Activated T-cell treated with anti-CD3 and anti-CD28 coated beads for 4 hours (primary cell): Measurements from ENCODE around the gene CDC20.
A peak's percentile ranks its signal among the peaks of the same experiment; 100 is the strongest.
"Not testable (repeated sequence)": the region's sequence is repeated elsewhere in the genome, so short reads cannot be mapped to it uniquely, and the experiment has no call there.

Experiments
- DNase-seq: peaks from one replicate; pipeline ENCODE4 v3.0.0-alpha.2; 2020

The CDC20 gene

DNA sequence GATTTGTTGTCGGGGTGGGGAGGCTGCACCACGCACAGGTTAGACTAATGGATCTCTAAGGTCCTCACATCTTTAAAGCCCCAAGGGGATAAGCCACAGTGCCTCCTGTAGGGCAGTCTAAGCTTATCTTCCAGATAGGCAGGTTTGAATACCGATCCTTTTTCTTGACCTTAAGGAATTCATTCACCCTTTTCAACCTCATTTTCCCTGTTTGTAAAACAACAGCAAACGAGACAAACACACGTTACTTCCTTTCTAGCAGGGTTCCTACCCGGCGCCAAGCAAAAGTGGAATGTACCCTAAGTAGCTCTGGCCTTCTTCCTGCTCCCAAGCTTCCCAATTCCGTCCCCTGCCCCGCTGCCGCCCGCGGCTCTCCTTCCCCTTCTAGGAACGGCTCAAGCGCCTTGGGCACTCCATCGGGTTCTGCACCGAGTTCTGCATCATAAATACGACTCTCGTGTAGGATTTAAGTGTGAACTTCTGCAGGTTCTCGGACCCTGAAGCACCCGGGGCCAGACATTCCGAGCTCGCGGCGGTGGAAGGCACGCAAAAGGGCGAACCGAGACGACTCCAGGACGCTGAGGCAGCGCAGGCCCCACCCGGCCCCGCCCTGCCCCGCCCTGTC is 548 bp upstream of the CDC20 start:
- DNase-seq, result no peak

DNA sequence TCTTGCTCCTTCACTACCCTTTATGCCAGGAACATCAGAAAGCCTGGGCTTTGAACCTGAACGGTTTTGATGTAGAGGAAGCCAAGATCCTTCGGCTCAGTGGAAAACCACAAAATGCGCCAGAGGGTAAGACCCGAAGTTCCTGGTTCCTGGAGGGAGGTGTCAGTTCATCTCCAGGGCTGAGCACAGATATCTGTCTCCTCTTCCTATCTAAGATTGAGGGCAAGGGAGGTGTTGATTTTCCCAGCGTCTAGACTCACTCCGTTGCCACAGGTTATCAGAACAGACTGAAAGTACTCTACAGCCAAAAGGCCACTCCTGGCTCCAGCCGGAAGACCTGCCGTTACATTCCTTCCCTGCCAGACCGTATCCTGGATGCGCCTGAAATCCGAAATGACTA is 915 bp downstream of the CDC20 start:
- DNase-seq, result no peak

DNA sequence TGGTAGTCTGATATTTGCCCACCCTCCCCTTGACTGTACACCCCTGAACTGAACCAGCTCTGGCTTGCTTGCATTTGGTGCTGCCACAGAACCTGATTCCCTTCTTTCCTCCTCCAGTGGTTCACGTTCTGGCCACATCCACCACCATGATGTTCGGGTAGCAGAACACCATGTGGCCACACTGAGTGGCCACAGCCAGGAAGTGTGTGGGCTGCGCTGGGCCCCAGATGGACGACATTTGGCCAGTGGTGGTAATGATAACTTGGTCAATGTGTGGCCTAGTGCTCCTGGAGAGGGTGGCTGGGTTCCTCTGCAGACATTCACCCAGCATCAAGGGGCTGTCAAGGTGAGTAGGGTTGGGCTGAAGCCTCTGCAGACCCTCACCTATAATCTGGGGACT is 1.8 kb downstream of the CDC20 start:
- no peak for DNase-seq

DNA sequence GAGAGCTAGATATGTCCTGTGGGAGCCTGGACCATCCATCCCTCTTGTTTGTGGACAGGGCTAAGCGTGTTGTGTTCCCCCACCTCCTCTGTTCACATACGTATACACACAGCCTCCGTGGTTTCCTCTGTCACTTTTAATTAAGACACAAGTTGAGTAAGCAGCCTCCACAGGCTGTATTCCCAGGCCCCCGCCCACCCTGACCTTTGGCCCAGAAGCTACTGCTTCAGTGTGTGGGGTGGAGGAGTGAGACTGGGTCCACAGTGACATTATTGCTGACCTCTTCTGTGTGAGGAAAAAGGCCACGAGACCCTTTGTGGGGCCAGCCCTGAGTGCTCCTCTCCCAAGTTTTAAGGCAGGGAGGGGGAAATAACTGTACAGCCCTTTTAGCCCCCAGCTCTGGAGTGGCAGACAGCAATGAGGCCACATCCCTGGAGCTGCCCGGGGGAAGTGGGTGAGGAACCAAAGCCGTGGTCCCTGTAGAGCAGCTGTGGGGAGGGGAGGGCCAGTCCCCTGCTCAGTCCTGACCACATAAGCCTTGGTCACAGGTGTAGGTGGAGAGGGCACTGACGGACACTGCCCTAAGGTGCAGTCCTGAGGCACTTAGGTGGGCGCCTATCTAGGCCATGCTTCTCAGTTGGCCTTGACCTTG is 4.6 kb downstream of the CDC20 start:
- DNase-seq, result no peak

DNA sequence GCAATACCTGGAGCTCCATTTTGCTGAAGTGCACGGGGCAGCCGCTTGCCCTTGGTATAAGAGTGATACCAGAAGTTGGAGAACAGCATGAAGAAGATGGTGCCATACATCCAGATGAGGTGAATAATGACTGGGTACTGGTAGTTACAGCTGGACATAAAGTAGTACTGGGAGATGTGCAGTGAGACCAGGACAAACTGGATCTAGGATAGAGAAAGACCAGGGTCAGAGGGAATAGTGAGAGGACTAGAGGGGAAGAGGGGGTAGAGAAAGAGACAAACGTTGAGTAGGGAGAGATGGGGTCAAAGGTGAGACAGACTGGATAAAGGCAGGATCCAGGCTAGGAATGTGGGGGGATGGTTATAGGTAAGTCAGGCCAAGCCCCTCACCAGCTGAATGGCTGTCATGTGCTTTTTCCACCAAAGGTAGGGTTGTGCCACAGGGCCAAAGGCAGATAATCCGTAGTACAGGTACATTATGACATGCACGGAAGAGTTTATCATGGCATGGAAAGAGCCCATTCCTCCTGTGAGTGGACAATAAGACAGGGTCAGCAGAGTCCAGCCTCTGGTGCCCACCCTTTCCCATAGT is 5.2 kb downstream of the CDC20 start:
- DNase-seq, result no peak

DNA sequence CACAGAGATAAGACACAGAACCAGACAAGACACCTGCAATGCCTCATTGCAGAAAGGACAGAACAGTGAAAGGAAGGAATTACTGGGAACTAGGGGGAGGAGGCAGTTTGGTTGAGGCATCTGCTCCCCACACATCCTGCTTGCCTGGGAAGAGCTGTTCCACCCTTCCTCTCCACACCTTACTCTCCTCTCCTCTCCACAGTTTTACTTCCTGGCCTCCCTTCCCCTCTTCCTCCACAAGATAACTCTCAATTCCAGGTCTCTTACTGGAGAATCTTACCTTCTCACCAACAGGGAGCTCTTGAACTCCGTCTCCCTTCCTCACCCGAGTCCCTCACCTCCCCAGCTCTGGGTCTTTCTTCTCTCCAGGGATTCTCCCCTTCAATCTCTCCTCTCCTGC is 6.9 kb downstream of the CDC20 start:
- no peak for DNase-seq

DNA sequence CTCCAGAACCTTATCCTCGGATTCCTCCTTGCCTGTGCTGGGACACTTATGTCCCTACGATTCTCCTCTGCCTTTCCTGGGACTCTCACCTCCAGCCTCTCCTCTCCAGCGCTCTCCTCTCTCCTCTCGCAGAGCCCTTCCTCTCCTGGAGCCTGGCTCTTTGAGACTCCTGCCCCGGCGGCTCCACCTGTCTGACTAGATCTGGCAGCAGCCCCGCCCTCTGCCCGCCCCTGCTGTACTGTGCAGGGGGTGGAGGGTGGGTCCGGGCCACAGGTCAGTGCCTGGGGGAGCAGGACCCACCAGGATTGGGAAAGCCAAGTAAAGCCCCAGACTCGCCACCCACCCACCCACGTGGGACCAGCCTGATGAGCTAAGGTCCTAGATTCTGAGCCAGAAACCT is 7.4 kb downstream of the CDC20 start:
- DNase-seq, result no peak

DNA sequence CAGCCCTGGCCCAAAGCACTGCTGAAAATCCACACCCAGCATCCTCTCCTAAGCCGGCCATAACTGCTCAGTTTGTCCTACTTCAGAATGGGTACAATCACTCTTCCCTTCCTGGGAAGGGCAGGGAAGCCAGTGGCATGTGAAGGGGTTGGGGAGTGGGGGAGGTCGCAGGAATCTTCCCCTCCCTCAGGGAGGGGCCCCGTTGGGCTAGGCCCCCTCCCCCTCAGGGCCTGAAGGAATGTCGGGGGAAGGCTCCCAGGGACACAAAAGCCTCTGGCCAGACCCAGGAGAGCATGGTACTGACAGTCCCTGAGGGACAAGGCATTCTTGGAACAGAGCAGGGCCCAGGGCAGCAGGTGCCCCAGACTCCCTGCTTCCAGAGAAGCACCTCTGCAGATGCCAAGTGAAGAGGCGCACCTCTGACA is 7.8 kb downstream of the CDC20 start:
- DNase-seq, result no peak

DNA sequence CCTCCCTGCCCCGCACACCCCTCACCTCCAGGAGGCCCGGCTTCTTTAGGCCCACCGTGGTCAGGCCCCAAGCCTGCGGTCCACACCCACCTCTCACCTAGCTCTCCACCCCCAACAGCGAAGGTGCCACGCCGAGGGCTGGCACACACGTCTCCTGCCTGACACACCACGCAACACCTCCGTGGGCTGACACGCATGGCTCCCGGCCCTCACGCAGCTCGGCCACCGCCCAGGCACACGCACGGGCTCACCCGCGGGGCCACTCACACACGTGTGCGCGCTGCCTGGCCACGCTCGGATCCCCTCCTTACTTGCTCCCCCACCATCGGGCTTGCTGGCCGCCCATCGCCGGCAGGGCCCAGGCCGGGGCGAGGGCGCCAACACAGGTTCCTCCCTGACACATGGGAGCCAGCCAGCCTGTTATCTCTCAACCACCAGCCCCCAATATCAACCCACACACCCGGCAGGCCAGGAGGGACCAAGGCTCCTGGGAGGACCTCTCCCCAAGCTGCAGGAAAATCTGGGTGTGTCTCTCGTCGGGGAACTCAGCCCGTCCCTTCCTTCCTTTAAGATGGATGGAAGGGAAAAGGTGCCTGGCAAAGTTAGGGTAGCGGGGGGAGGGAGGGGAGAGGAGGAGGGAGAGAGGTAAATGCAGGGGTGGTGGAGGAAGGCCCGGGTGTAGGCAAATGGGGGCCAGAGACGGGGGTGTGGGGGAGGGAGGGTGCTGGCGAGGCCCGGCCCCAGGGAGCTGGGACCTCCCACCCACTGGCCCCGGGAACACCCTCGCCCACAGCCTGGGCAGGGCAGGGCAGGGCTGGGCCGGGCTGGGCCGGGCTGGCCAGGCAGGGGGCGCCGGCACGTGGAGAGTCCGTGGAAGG is 8.5 kb downstream of the CDC20 start:
- DNase-seq, result peak; percentile 32

DNA sequence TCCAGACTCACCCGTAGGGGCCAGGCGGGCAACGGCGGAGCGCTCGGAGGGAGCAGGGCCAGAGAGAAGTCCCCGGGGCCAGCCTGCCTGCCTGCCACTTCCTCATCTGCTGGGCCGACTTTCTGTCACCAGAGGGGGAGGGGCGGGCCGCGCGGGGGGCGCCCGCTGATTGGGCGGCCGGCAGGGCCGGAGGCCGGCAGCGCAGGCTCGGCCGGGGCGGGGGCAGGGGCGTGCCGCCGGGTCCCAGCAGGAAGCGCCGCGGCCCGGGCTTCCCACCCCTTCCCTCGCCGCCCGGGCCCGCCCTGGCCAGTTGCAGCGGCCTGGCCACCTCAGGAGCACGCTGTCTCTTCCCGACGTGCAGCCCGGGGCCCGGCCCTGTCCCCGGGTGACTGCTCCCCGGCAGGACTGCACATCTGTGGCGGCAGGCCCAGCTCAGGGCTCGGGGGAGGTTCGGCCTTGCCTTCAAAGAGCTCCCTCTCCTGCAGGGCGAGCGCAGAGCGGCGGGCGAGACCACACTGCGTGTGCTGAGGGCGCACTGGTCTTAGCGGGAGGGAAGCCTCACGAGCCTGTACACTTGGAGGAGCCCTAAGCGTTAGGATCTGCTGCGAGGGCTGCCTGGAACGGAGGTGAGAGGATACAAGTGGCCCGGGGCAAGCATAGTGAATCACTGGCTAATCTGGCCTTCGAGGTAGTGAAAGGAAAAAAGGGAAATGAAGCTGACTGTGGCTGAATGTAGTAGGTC is 9.3 kb downstream of the CDC20 start, which contains the start of gene ELOVL1:
TSS of gene ELOVL1 (minus strand) at position 108 of the 742 bp plus-strand sequence. CDS start 2,402 bp downstream, outside the sequence.
- DNase-seq, result peak; percentile 63

DNA sequence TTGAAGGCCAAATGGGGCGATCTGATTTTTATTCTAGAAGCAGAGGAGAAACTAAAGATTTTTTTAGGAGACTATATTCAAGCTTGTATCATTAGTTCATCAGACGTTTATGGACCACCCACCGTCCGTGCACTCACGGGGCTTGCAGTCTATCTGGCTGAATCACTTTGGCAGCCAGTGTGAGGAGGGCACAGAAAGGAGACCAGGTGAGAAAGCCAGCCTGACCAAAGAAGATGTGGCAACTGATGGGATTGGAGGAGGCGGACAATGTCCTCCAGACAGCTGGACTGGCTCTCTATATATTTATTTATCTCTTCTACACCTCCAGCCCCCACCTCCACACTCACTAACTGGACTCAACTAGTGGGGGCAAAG is 9.9 kb downstream of the CDC20 start:
- DNase-seq, result no peak

DNA sequence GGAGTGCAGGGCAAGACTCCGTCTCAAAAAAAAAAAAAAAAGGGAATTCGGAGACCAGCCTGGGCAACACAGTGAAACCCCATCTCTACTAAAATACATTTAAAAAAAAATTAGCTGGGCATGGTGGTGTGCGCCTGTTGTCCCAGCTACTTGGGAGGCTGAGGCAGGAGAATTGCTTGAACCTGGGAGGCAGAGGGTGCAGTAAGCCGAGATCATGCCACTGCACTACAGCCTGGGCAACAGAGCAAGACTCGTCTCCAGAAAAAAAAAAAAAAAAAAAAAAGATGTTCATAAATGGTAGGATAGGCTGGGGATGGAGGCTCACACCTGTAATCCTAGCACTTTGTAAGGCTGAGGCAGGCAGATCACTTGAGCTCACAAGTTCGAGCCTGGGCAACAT is 11.0 kb downstream of the CDC20 start:
- DNase-seq, result not testable (repeated sequence)

DNA sequence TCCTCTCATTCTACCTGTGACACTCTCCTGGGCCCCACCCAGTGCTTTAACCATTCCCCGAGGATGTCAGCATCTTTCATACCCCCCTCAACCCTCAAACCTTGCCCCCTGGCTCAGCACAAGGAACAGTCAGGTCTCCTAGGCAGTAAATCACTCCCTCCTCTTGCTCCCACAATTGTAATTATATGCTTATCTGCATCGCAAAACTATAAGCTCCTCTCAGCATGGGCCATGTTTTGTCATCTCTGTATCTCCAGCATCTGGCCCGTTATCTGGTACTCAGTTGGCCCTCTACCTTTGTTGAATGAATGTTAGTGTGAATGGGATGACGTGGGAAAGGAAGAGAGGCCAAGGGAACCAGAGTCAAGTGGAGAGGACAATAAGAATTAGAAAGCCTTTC is 11.8 kb downstream of the CDC20 start:
- no peak for DNase-seq

DNA sequence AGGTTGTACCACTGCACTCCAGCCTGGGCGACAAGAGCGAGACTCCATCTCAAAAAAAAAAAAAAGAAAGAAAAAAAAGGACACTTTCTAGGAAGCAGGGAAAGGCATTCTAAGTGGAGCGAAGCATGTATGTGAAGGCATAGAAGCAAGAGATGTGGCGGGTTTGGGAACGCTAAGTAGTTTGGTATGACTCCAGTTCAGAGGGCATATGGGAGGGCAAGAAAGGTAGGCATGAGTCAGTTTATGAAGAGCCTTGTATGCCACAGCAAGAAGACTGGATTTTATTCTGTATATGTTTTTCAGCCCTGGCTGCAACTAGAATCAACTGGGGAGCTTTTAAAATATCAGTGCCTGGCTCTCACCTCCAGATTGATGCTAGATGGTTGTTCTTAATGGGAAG is 13.4 kb downstream of the CDC20 start:
- DNase-seq, result no peak

DNA sequence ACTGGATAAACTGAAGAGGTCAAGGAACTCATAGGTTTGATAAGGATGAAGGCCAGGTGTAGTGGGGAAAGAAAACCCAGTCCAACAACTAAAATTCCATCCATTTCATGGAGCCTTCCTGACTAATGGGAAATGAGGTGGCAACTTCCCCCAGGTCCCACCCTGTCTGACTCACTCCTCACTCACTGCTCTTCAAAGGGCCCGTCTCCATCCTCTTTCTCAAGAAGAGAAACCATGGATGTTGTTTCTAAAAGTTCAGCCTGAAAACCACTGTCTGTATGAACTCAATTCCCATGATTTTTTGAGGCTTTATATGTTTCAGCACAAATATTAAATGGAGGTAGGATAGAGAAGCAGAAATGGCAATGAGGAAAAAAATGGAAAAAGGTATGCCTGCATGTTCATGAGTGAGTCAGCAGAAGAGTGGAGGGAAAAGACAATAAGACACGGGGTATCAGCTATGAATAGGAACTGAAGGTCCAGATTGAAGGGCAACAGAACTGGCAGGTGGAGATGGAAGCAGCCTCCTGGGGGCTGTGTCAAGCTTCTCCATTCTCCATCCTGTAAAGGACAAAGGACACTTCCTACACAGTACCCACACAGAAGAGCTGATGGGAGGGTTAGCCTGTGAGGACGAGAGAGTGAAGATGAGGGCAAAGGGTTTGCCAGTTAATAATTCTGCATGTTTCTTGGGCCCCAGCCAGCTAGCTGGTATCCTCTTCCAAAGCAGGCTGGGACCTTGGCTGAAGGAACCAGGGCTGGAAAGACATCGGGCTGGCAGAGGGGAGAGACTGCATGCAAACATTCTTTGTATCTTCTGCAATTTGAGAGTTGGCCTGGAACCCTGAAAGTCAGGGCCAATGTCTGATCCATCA is 14.5 kb downstream of the CDC20 start:
- DNase-seq, result no peak

DNA sequence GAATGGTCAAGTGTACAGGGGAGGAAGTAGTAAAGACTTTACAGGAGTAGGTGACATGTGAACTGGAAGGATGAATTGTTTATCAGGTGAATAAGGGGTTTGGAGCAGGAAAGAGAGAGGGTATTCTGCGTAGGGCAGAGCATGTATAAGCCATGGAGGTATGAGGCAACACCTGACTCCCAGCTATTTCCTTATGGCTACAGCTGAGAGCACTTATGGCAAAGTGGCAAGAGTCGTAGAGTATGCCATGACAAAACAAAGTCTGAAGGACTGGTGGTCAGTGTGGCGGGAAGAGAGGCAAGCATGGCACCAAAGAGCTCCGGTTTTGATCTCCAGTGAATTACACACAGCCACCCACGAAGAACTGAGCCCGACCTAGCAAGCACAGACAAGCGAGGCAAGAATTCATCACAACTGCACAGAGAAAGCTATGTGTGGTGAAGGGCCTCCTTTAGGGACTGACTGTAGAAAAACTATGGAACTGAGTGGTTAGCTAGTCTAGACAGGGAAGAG is 18.0 kb downstream of the CDC20 start:
- DNase-seq, result no peak

DNA sequence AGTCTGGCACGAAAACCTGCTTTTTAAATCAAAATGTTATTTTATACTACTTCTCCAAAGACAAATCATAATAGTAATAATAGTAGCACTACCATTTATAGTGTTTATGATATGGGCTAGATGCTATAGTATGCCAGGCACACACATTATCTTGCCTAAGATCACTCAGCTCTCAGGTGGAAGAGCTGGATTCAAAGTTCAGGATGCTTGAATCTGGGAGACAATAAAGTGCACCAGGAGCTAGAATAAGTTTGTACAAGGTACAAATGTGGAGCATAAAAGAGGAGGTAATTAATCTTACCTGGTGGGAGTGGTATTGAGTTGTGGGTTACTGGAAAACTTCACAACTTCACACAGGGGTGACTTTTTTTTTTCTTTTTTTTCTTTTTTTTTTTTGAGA is 19.1 kb downstream of the CDC20 start:
- no peak for DNase-seq

DNA sequence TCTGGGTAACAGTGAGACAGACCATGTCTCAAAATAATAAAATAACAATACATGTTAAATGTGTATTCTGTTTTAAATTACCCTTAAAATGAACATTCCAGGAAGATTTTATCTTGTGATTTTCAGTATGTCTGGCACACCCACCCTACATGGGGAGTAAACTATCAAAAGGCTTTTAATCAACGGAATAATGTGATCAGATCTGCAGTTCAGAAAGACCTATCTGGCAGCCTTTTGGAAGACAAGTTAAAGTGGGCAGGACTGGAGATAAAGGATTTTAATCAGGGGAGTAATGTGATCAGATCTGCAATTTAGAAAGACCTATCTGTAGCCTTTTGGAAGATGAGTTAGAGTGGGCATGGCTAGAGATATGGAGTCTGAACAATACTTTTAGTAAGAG is 20.7 kb downstream of the CDC20 start:
- no peak for DNase-seq

DNA sequence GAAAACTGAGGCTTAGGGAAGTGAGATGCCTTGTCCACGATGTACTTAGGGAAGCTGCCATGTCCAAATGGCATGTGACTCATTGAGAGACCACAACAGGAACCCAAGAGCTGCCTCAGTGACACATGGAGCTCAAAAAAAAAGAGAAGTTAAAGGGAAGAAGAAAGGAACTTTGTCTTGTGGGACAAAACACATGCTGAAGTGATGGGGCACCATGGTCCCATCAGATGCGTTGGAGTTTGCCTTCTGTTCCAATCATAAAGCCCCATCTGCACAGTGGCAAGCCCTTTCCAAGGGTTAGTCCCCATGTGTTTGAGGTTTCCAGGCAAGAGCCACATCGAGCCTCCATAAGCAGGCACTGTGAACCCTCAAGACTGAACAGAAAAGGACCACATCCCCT is 22.8 kb downstream of the CDC20 start:
- no peak for DNase-seq

DNA sequence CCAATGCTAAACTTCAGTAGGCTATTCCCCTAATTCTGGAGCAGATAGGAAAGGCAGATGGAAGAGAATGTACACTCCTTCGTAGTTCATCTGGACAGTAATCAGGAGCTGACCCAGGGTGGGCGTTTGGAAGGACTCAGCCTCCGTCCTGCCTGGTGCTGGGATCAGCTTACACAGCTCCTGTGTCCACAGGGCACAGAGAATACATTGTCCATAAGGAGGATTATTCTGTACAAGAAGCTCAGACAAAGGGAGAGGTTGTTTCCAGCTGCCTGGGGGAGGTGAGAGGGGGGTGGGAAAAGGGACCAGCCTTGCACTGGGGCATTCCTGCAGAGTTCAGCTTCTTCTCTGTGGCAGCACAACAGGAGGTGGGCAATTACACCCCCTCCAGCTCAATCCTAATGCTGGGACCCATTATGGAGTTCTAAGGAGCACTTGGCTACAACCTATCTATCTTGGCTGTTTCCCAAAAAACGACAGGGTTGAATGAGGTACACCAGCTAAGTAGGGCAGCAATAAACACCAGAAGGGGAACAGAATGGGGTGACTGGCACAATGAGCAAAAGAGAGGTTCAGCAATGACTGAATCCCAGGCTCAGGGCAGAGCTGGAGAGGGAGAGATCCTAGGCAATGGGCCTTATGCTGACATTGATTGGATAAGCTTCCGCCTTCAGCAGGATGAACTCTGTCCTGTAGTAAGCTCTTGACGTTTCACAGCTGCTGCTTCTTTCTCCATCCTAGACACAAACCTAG is 23.4 kb downstream of the CDC20 start:
- DNase-seq, result no peak

DNA sequence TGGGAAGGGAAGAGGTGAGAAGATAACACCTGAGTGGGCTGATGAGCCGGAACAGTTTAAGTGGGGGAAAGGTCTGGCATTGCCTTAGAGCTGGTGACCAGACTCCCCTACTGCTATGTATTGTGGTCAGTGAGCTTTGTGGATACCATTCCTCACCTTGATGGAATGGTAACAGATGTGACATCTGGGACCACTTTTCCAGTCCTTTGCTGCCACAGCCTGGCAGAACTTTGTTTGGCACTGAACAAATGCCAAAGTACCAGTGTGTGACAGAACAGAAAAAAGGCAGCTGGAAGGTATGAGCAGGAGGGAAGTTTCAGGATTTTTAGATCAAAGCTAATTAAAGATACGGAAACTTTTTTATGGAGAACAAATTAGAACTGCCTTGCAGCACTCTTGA is 24.7 kb downstream of the CDC20 start:
- no peak for DNase-seq
